GM19043 (cell line): ENCODE data around the gene NUP58.

Source experiments
- ATAC-seq: cut with Tn5 transposase; IDR thresholded peaks from one replicate; pipeline ENCODE4 v1.9.1; 2021; ENCODE audit warnings: low read depth; ENCODE audit not compliant: unreplicated experiment

Gene NUP58

DNA sequence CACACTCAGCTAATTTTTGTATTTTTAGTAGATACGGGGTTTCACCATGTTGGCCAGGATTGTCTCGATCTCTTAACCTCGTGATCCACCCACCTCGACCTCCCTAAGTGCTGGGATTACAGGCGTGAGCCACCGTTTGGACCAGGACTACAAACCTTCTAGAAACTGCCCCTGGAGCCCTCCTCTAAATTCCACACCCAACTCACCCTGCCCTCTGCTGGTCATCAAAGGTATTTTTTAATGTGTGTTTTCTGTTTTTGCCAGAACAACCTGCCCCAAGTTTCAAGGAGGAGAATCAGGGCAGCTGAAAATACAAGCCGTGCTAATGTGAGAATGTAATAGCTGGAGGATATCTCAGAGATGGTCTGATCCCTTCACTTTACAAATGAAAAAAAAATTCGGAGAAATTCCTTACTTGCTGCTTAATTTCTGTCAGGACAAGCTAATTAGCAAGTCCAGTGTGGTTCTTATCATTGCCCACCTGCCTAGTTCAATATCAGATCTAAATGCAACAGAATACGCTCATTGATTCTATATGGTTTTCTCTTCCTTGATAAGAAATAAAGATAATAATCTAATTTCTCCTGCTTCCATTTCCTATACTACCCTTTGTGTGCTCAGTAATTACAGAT, 74.4 kb downstream of the NUP58 start:
- no peak for ATAC-seq

GRCh38 chr13:25377244-25377962, 76.0 kb downstream of the NUP58 start:
- ATAC-seq = no peak

DNA sequence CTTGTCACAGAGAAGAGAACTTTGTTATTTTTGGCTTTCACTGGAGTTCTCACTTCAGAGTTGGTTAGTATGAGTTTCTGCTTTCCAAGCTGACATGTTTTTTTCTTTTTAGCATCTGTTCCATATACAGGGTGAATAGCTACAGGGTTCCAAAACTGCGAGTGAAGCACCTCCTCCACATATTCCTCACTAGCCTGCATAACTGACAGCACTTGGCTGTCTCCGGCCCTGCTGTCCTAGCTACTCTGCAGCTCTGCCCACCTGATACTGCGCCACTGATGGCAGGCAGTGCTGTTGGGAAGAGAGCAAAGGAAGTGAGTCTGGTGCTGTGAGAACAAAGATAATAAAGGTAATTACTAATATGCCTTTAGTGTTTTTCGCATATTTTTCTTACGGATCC, 77.1 kb downstream of the NUP58 start:
- no peak for ATAC-seq

DNA sequence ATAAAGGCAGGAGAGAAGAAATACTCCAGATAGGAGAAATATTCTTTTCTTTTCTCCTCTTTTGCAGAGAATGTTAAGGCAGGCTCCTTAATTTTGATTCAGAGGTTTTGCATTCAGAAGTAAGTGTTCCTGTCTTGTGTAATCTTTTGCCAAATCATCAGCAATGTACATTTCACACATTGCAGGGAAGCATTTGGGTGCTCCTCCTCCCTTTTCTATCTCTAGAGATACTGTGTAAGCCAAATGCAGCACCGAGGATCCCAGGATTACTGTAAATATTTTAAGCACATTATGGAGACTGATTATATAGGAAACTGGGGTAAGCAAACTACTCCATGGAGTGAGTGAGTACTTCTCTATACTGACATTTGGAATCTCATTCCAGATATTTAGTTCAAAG, 77.6 kb downstream of the NUP58 start:
- no peak for ATAC-seq

- no peak for ATAC-seq
These were observed 78.7 kb downstream of the NUP58 start for GRCh38 chr13:25380082-25380481.

DNA sequence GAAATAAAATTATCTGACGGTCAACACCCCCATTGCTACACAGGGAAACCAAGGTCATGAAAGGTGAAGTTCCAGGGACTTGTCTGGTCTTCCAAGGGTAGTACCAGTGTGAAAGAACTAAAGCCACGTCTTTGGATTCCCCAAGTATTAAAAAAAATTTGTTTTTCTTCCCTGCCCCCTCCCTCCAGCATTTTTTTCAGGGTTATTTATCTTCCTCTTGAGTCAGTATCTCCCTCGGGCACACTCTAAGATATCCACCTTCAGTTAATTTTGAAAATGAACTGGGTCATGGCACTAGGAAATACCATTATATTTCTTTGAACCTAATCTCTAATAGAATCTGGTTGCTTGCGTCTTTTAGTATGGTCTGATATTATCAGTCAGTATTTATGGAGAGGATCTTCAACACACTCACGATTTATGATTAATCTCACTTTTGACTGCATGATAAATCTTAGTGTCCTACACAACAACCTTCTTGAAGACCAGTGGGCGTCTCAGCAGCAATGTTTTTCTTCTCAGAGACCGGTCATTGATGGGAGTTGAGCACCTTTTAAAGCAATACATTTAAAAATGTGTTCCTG, 79.4 kb downstream of the NUP58 start:
- ATAC-seq = no peak

DNA sequence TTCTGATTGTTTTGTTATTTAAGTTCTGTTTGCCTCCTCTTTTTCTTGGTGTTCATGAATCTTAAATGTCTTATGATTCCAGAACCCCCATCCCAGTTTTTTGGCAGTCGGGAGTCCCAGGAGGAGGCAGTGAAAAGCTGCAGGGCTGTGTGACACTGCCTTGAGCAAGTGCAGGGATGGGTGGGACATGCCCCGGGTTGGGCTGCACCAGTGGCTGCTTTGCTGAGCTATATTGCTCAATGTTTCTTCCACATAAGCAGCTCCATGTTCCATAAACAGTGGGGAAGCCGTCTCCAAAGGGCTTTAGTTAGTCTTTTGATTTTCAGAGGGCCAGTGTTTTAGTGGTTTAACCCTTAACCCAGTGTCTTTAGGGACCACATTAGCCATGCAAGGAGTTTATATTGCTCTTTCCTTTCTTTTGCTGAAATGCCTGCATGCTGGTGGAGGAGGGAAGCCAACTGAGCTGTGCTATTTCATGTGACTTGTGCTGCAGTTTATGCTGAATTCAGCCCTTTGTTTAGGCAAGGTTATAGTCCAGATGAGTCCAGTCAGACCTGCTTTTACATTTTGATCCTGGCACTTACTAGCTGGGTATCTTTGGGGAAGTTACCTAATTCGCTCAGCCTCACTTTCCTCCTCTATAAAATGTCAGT, 83.5 kb downstream of the NUP58 start:
- ATAC-seq = no peak

GRCh38 chr13:25391932-25392331, 90.5 kb downstream of the NUP58 start:
- no peak for ATAC-seq
